ENCODE data around the gene GRAMD2A. TPM values are rescaled to one million over a fixed set of nuclear protein-coding genes. Genes with fewer than 3 reads are reported as not detected.

Gene GRAMD2A
- 0.09 and 0.16 TPM in 2 replicates for total RNA-seq

GRCh38 chr15:72197460-72198355 is at the start of gene GRAMD2A:
Gene GRAMD2A (minus strand): TSS chr15:72197787.

GRCh38 chr15:72231066-72231832 is 33.7 kb upstream of the GRAMD2A start, which contains the start of gene PKM:
Gene PKM (minus strand): TSS chr15:72231190. CDS start chr15:72219097, 12,093 bp downstream.

GRCh38 chr15:72118017-72118978 is 79.3 kb downstream of the GRAMD2A start, which contains the start of the genes MYO9A and SENP8:
Gene MYO9A (minus strand): TSS chr15:72118150. CDS start chr15:72046563, 71,587 bp downstream.
Gene SENP8 (plus strand): TSS chr15:72118403. CDS start chr15:72139624, 21,221 bp downstream.

Other genes starting within 250 kb of the GRAMD2A start
- gene MYO9A, start 79.6 kb downstream of the GRAMD2A start, total RNA-seq, result 37.0 and 53.4 TPM in 2 replicates
- gene SENP8, start 79.4 kb downstream of the GRAMD2A start, total RNA-seq, result 1.2 and 2.2 TPM in 2 replicates
- gene PKM, start 33.4 kb upstream of the GRAMD2A start, total RNA-seq, result 1,235 and 2,310 TPM in 2 replicates
- 12.3 and 18.1 TPM in 2 replicates for gene PARP6, start 74.8 kb upstream of the GRAMD2A start, total RNA-seq
- 0.26 and 0.47 TPM in 2 replicates for gene CELF6, start 122.4 kb upstream of the GRAMD2A start, total RNA-seq
- 74.7 and 92.7 TPM in 2 replicates for gene HEXA, start 178.2 kb upstream of the GRAMD2A start, total RNA-seq
- gene TMEM202, start 200.5 kb upstream of the GRAMD2A start, total RNA-seq, result not detected in 2 replicates